AG09309 (cell line): ENCODE measurements around the gene KCND3.

Source experiments
- DNase-seq: peaks from one replicate; pipeline ENCODE4 v3.0.0-alpha.2; 2010; ENCODE audit warnings: low read depth
- H3K4me3 ChIP-seq: 2 replicates; pipeline ENCODE4 v1.5.1; 2011; ENCODE audit warnings: mild to moderate bottlenecking, low read depth, low read length, moderate library complexity; ENCODE audit not compliant: control insufficient read depth
- TF ChIP-seq, protein P1 (sequence below): IDR thresholded peaks from 2 replicates; pipeline ENCODE4 v1.5.1; 2011; ENCODE audit warnings: mild to moderate bottlenecking, low read depth, low read length, inconsistent platforms; ENCODE audit not compliant: insufficient read depth, control insufficient read depth; ENCODE audit errors: missing control alignments

Gene KCND3

DNA sequence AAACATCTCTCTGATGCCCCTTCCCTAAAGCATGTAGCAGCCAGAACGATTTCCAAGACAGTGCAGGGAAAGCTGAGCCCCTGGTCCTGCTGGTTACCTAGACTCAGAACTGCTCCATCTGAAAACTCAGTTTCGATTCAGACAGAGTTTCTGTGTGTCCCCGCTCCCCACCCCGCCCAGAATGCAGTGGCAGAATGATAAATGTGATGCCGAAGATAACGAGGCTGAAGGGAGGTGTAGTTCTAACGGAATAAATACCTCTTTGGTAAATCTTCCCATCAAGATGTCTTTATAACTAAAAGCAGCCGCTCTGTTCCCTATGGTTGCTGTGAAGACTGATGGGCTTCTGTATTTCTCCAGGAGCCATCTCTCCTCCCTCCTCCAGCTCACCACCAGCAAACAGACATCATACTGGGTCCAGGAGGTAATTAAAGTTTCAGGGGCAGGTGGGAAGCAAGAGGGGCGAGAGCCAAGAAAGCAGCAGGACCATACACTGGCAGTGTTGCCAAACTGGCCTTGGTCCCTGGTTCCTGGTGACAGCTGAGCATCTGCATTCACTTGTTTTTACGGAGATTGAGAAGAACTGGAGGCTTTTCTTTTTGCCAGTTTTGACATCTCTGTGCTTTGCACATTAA, 156.8 kb downstream of the KCND3 start:
- DNase-seq, result no peak
- no peak overlapping the region for H3K4me3 ChIP-seq
- TF ChIP-seq, protein P1, sequence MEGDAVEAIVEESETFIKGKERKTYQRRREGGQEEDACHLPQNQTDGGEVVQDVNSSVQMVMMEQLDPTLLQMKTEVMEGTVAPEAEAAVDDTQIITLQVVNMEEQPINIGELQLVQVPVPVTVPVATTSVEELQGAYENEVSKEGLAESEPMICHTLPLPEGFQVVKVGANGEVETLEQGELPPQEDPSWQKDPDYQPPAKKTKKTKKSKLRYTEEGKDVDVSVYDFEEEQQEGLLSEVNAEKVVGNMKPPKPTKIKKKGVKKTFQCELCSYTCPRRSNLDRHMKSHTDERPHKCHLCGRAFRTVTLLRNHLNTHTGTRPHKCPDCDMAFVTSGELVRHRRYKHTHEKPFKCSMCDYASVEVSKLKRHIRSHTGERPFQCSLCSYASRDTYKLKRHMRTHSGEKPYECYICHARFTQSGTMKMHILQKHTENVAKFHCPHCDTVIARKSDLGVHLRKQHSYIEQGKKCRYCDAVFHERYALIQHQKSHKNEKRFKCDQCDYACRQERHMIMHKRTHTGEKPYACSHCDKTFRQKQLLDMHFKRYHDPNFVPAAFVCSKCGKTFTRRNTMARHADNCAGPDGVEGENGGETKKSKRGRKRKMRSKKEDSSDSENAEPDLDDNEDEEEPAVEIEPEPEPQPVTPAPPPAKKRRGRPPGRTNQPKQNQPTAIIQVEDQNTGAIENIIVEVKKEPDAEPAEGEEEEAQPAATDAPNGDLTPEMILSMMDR, result no peak

DNA sequence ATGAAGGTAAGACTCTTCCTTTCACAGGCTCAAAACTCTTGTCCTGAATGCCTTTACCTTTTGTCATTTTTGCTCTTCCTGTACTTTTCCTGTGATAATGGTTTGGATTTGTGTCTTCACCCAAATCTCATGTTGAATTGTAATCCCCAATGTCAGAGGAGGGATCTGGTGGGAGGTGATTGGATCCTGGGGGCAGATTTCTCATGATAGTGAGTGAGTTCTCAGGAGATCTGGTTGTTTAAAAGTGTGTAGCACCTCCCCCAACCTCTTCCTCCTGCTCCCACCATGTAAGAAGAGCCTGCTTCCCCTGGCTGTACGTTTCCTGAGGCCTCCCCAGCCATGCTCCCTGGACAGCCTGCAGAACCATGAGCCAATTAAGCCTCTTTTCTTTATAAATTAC, 158.3 kb downstream of the KCND3 start:
- H3K4me3 ChIP-seq, result no peak overlapping the region
- no peak for DNase-seq
- TF ChIP-seq, protein P1, result no peak

DNA sequence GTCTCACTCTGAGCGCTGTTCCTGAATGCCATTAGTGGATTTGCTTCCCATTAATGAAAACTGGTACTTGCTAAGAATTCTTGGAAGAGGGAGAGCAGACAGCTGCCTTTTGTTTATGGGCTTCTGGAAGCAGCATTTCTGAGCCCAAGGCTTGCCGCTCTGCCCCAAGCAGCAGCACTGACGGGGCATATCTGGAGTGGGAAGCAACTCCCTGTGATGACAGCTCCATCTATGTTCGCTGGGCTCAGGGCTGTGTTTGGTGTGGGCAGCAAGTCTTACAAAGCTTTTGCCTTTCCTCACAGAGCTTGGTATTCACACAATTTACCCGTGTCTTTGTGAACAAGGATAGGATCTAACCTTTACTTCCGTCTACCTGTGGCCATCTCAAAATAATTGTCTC, 161.5 kb downstream of the KCND3 start:
- DNase-seq, result no peak
- TF ChIP-seq, protein P1, result no peak
- H3K4me3 ChIP-seq, result no peak overlapping the region

DNA sequence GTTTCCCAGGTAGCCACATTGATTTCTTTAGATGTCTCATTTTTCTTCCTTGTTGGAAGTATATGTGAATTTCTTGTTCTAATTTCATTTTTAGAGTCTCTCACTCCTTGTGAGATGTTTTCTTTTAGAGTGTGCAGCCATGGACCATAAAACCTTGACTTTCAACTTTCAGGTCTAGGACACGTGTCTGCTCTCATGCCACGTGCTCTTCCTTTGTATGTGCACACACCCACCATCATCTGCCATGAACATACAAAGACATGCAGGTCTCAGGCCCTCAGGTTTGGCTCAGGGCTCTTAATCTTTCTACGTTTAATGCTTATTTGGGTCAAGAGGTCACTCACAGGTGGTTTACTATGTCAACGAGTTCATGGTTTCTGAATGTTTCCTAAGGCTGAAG, 163.2 kb downstream of the KCND3 start:
- no peak overlapping the region for H3K4me3 ChIP-seq
- TF ChIP-seq, protein P1, result no peak
- DNase-seq, result no peak

DNA sequence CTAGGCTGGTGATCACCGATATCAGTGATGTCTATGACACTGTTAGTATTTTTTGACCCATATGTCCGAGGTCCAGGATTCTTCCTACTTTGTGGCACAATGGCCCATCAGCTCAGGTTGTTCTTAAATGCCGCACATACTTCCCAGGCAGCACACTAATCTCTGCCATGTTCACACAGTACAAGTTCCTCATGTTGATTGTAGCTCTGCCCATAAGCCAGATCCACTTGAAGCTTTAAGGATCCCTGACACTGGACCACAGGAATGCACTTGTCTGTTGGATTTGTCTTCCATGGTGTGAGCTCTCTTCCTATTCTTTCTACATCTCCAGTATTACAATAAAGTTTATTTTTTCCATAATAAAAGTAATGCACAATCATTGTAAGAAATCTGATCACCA, 164.3 kb downstream of the KCND3 start:
- DNase-seq, result no peak
- TF ChIP-seq, protein P1, result no peak
- no peak overlapping the region for H3K4me3 ChIP-seq

DNA sequence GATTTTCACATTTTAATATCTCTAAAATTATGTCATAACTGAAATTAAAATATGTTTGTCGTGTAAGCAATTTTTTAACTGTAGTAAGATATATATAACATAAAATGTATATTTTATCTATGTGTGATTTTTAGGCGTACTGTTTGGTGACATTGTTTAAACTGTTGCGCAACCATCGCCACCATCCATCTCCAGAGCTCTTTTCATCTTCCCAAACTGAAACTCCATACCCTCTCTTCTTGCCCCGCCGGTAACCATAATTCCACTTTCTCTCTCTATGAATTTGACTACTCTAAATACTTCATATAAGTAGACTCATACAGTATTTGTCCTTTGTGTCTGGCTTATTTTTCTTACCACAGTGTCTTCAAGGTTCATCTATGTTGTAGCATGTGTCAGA, 167.3 kb downstream of the KCND3 start:
- TF ChIP-seq, protein P1, result no peak
- DNase-seq, result no peak

More for the DNA sequence above, 167.3 kb downstream of the KCND3 start:
- no peak overlapping the region for H3K4me3 ChIP-seq
